PFSK-1 (cell line): Measurements from ENCODE around the gene AR.

Source experiments
- FOXP2 ChIP-seq: optimal IDR thresholded peaks from 2 replicates; pipeline ENCODE3; 2011; ENCODE audit warnings: borderline replicate concordance, control low read depth, inconsistent platforms; ENCODE audit not compliant: insufficient read depth; ENCODE audit errors: extremely low read length, extremely low read depth
- REST ChIP-seq, 2 experiments: IDR thresholded peaks; 2 replicates each; pipeline versions ENCODE4 v1.6.1 to v1.8.0; 2011 to 2012; ENCODE audit warnings: low read depth in 2 of 2, low read length in 2 of 2, control low read depth in 1 of 2, inconsistent platforms in 1 of 2, mild to moderate bottlenecking in 1 of 2, moderate library complexity in 1 of 2; ENCODE audit not compliant: insufficient read depth in 1 of 2
- TAF1 ChIP-seq: IDR thresholded peaks from 2 replicates; pipeline ENCODE4 v1.6.1; 2012; ENCODE audit warnings: low read length, control low read depth, borderline replicate concordance; ENCODE audit not compliant: insufficient read depth

GRCh38 chrX:67607466-67607865 is 63.6 kb downstream of the AR start:
- TF ChIP-seq REST (IDR thresholded peaks at IDR 0.05; ENCODE audit: insufficient read depth in 1 of 2, low read depth in 2 of 2, low read length in 2 of 2) (no peak), FOXP2 (no peak), TAF1 (no peak)
